CD4-positive, CD25-positive, alpha-beta regulatory T cell (primary cell): ENCODE measurements around the gene AURKA. TPM values are rescaled to one million over a fixed set of nuclear protein-coding genes. Genes with fewer than 3 reads are reported as not detected.
A peak's percentile ranks its signal among the peaks of the same experiment; 100 is the strongest.

ENCODE experiments used
- ATAC-seq, 2 donors: fragments of 150-1000 bp; cut with Tn5 transposase; one replicate each; pipeline ENCODE4 v1.10.0; 2021; ENCODE audit warnings: low read depth in 2 of 2, moderate number of reproducible peaks in 2 of 2, moderate library complexity in 1 of 2
- DNase-seq, 3 donors: peaks; one replicate each; pipeline versions ENCODE4 v3.0.0 to v3.0.0-alpha.2; 2012 to 2022; ENCODE audit warnings: mixed read lengths in 1 of 3
- H3K27ac ChIP-seq: one replicate; pipeline ENCODE4 v1.7.0; 2013; ENCODE audit warnings: mild to moderate bottlenecking, low read length; ENCODE audit not compliant: insufficient read depth, poor library complexity, severe bottlenecking
- H3K27me3 ChIP-seq: one replicate; pipeline ENCODE4 v1.7.0; 2013; ENCODE audit warnings: low read length; ENCODE audit not compliant: control insufficient read depth, insufficient read depth
- H3K36me3 ChIP-seq: one replicate; pipeline ENCODE4 v1.7.0; 2013; ENCODE audit warnings: mild to moderate bottlenecking, low read length, moderate library complexity; ENCODE audit not compliant: control insufficient read depth, insufficient read depth
- H3K4me1 ChIP-seq: 2 replicates; pipeline ENCODE4 v1.7.0; 2013; ENCODE audit warnings: mild to moderate bottlenecking, low read length; ENCODE audit not compliant: insufficient read depth, control insufficient read depth, poor library complexity, severe bottlenecking
- H3K4me3 ChIP-seq: one replicate; pipeline ENCODE4 v1.7.0; 2013; ENCODE audit warnings: low read depth, mild to moderate bottlenecking, low read length, moderate library complexity
- H3K9me3 ChIP-seq, 2 experiments: 1 replicate in 1 of 2; 2 replicates in 1 of 2; pipeline ENCODE4 v1.7.0; 2013; ENCODE audit warnings: low read length in 2 of 2, mild to moderate bottlenecking in 1 of 2, moderate library complexity in 1 of 2; ENCODE audit not compliant: control insufficient read depth in 2 of 2
- H3K27ac Mint-ChIP-seq, 3 donors: one replicate each; pipeline ENCODE4 v1.8.0; 2020 to 2022; ENCODE audit warnings: mild to moderate bottlenecking in 3 of 3, mixed read lengths in 3 of 3, moderate library complexity in 2 of 3
- H3K27me3 Mint-ChIP-seq: one replicate; pipeline ENCODE4 v1.8.0; 2022; ENCODE audit warnings: mild to moderate bottlenecking, mixed read lengths
- H3K36me3 Mint-ChIP-seq: one replicate; pipeline ENCODE4 v1.8.0; 2020; ENCODE audit warnings: mixed read lengths
- H3K4me1 Mint-ChIP-seq, 4 donors: one replicate each; pipeline ENCODE4 v1.8.0; 2020 to 2022; ENCODE audit warnings: mixed read lengths in 4 of 4, mild to moderate bottlenecking in 1 of 4
- H3K4me3 Mint-ChIP-seq, 4 donors: one replicate each; pipeline ENCODE4 v1.8.0; 2020 to 2022; ENCODE audit warnings: mild to moderate bottlenecking in 4 of 4, mixed read lengths in 4 of 4, moderate library complexity in 3 of 4
- H3K9me3 Mint-ChIP-seq, 7 donors: one replicate each; pipeline ENCODE4 v1.8.0; 2020 to 2022; ENCODE audit warnings: mixed read lengths in 7 of 7, mild to moderate bottlenecking in 3 of 7, moderate library complexity in 2 of 7
- polyA plus RNA-seq, 4 donors: library from polyadenylated mRNA; unstranded; fragments of 300-500 nt; fragmentation: Illumina TruSeq; gene quantifications; one replicate each; pipeline ENCODE4 v1.2.3, GENCODE V29; 2021
- total RNA-seq: library from RNA; stranded (reverse); gene quantifications from one replicate; pipeline ENCODE4 v1.2.3, GENCODE V29; 2022

The AURKA gene
- total and polyA plus RNA-seq, 5 donors from 2014 or later, result 2.1 to 4.2 (median 3.6) TPM

DNA sequence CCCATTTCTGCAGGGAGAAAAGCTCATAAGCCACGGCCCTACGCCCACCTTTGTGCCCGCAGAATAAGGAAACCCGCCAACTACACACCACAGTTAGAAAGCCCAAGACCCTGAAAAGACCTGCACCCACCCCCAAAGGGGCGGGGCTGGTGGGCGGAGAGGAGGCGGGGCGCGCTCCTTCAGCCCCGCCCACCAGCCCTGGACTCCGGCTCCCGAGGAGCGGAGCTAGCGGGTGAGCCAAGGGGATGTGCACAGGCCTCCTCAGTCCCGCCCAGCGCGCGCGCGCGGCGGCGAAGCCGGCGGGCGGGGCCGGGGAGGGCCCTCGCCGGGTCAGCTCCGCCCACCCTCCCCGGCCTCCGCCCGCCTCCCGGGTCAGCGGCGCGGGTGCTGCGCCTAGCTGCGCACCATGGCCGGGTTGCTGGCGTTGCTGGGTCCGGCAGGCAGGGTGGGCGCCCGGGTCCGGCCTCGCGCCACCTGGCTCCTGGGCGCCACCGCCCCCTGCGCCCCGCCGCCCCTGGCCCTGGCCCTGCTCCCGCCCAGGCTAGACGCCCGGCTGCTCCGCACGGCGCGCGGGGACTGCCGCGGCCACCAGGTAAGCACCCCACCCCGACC lies 33.3 kb downstream of the AURKA start, which contains the start of gene FAM210B:
FAM210B (plus strand) TSS at position 375 of the 612 bp plus-strand sequence; CDS start at position 407, 32 bp downstream.
- H3K4me3 Mint-ChIP-seq, result peak within 1 kb of the TSS; percentile 89 to 92 (median 90)
- H3K36me3 ChIP-seq, result no peaks in the 10 kb centered on the region
- peak; percentile 97 to 99 for ATAC-seq
- no peaks in the 10 kb centered on the region for H3K36me3 Mint-ChIP-seq
- H3K27me3 ChIP-seq, result no peaks in the 10 kb centered on the region
- H3K27ac ChIP-seq, result peak within 1 kb of the TSS; percentile 41
- no peaks in the 10 kb centered on the region for H3K27me3 Mint-ChIP-seq
- H3K4me1 Mint-ChIP-seq, result peaks cover 5 to 32% (median 20%) of the 10 kb centered on the region in 4 donors
- peak within 1 kb of the TSS; percentile 76 for H3K4me3 ChIP-seq
- peak; percentile 76 to 82 (median 76) for DNase-seq
- no peaks in the 10 kb centered on the region for H3K9me3 ChIP-seq
- H3K9me3 Mint-ChIP-seq, result no peaks in the 10 kb centered on the region
- peak within 1 kb of the TSS; percentile 66 to 82 (median 76) for H3K27ac Mint-ChIP-seq
- H3K4me1 ChIP-seq, result peaks cover 9% of the 10 kb centered on the region

- no peaks in the 10 kb centered on the region for H3K36me3 ChIP-seq
- Mint-ChIP-seq H3K4me3 (peak overlapping the region; percentile 70 to 90 (median 88)), H3K9me3 (no peaks in the 10 kb centered on the region), H3K27me3 (no peaks in the 10 kb centered on the region), H3K36me3 (no peaks in the 10 kb centered on the region), H3K27ac (peak overlapping the region; percentile 10 to 82 (median 69)), H3K4me1 (peaks cover 5 to 32% (median 18%) of the 10 kb centered on the region in 4 donors)
- peaks cover 9% of the 10 kb centered on the region for H3K4me1 ChIP-seq
- H3K27ac ChIP-seq, result peak overlapping the region; percentile 41
- H3K27me3 ChIP-seq, result no peaks in the 10 kb centered on the region
- H3K9me3 ChIP-seq, result no peaks in the 10 kb centered on the region
- peak overlapping the region; percentile 47 for H3K4me3 ChIP-seq
- ATAC-seq (no peak), DNase-seq (no peak)
Observed at GRCh38 chr20:56358070-56358469, 33.9 kb downstream of the AURKA start.

- no peaks in the 10 kb centered on the region for H3K9me3 ChIP-seq
Observed at GRCh38 chr20:56353356-56353755, 38.7 kb downstream of the AURKA start.

DNA sequence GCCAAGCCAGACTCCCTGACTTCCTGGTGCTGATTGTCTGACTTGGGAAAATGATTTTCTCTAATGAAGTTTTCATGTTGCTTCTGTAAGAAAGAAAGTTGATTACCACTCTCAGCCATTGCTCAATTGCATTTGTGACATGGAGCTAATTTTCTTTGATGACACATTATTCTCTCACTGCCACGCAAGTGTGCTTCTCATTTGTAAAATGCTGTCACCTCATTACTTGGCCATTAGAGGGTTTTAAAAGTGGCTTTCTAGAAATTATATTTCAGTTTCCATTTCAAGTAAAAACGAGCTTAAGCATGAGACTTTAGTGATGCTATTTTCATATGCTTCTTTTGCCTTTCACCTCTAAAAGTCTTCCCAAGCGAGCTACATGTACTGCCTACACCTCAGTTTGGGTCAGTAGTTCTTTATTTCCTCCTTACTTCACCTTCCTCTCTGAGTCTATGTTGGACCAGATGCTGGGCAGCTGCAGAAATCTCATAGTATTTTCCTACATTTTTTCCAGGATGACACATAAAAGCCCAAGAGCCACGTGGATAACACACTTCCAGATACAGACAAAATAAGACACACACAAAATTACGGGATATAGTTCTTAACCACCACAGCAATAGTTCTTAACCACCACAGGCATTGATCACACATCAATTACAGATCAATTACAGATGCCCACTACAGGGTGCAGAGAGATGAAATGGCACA lies 39.5 kb downstream of the AURKA start:
- Mint-ChIP-seq H3K36me3 (no peaks in the 10 kb centered on the region), H3K4me3 (peak overlapping the region in 1 of 4 donors; percentile 46), H3K27me3 (peaks cover 11% of the 10 kb centered on the region), H3K4me1 (peaks cover 0 to 8% (median 1%) of the 10 kb centered on the region in 4 donors), H3K27ac (peak overlapping the region in 1 of 3 donors; percentile 10), H3K9me3 (no peaks in the 10 kb centered on the region)
- ATAC-seq, result no peak
- H3K27ac ChIP-seq, result no peak overlapping the region
- H3K4me1 ChIP-seq, result no peaks in the 10 kb centered on the region
- H3K36me3 ChIP-seq, result no peaks in the 10 kb centered on the region
- H3K27me3 ChIP-seq, result peaks cover 2% of the 10 kb centered on the region
- no peak for DNase-seq
- no peak overlapping the region for H3K4me3 ChIP-seq
- H3K9me3 ChIP-seq, result no peaks in the 10 kb centered on the region

More at GRCh38 chr20:56353356-56353755, 38.7 kb downstream of the AURKA start:
- Mint-ChIP-seq H3K27ac (no peak overlapping the region), H3K4me1 (peaks cover 0 to 7% (median 2%) of the 10 kb centered on the region in 4 donors), H3K27me3 (peaks cover 5% of the 10 kb centered on the region), H3K4me3 (no peak overlapping the region), H3K36me3 (no peaks in the 10 kb centered on the region), H3K9me3 (no peaks in the 10 kb centered on the region)
- Histone ChIP-seq H3K36me3 (no peaks in the 10 kb centered on the region), H3K27me3 (peaks cover under 1% of the 10 kb centered on the region), H3K4me3 (no peak overlapping the region), H3K4me1 (no peaks in the 10 kb centered on the region), H3K27ac (no peak overlapping the region)
- DNase-seq (no peak), ATAC-seq (no peak)

- H3K4me3 ChIP-seq, result no peak overlapping the region
- Mint-ChIP-seq H3K9me3 (no peaks in the 10 kb centered on the region), H3K36me3 (no peaks in the 10 kb centered on the region), H3K27me3 (peaks cover 11% of the 10 kb centered on the region), H3K27ac (no peak overlapping the region), H3K4me1 (peaks cover 0 to 8% (median 2%) of the 10 kb centered on the region in 4 donors), H3K4me3 (peak overlapping the region in 1 of 4 donors; percentile 49)
- DNase-seq (no peak), ATAC-seq (no peak)
- no peaks in the 10 kb centered on the region for H3K9me3 ChIP-seq
- no peak overlapping the region for H3K27ac ChIP-seq
- H3K27me3 ChIP-seq, result peaks cover 4% of the 10 kb centered on the region
- no peaks in the 10 kb centered on the region for H3K4me1 ChIP-seq
- no peaks in the 10 kb centered on the region for H3K36me3 ChIP-seq
Observed at GRCh38 chr20:56350842-56351241, 41.2 kb downstream of the AURKA start.

DNA sequence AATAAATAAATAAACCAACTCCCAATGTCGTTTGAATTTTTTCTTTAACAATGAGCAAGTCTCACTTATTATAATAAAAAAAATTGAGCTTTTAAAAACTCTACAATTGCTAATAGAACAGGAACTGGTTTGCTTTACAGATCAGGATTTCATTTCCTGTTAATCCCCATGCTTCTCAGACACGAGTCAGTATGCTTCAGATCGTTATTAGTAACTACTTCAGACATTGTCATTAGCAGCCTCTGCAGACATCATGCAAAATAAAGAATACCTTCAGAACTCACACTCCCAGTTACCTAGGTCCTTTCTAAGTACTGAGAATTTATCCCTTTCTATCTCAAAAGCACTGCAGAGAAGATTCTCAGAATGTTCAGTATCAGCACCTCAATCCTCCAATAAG lies 43.3 kb downstream of the AURKA start:
- peaks cover 4% of the 10 kb centered on the region for H3K4me1 ChIP-seq
- no peaks in the 10 kb centered on the region for H3K36me3 Mint-ChIP-seq
- no peak overlapping the region for H3K4me3 ChIP-seq
- H3K4me1 Mint-ChIP-seq, result peaks cover 0 to 12% (median 2%) of the 10 kb centered on the region in 4 donors
- H3K9me3 Mint-ChIP-seq, result no peaks in the 10 kb centered on the region
- H3K27me3 ChIP-seq, result peaks cover 6% of the 10 kb centered on the region
- no peak for ATAC-seq
- no peak overlapping the region for H3K27ac ChIP-seq
- H3K27ac Mint-ChIP-seq, result no peak overlapping the region
- H3K36me3 ChIP-seq, result no peaks in the 10 kb centered on the region
- no peaks in the 10 kb centered on the region for H3K9me3 ChIP-seq
- no peak for DNase-seq
- H3K4me3 Mint-ChIP-seq, result no peak overlapping the region
- peaks cover 21% of the 10 kb centered on the region for H3K27me3 Mint-ChIP-seq

GRCh38 chr20:56348305-56348693 lies 43.7 kb downstream of the AURKA start:
- Histone ChIP-seq H3K27ac (no peak overlapping the region), H3K4me1 (peaks cover 5% of the 10 kb centered on the region), H3K36me3 (no peaks in the 10 kb centered on the region), H3K4me3 (no peak overlapping the region), H3K27me3 (peaks cover 7% of the 10 kb centered on the region), H3K9me3 (no peaks in the 10 kb centered on the region)
- ATAC-seq (no peak), DNase-seq (no peak)
- Mint-ChIP-seq H3K27ac (no peak overlapping the region), H3K27me3 (peaks cover 21% of the 10 kb centered on the region), H3K9me3 (no peaks in the 10 kb centered on the region), H3K4me1 (peaks cover 0 to 14% (median 3%) of the 10 kb centered on the region in 4 donors), H3K4me3 (no peak overlapping the region), H3K36me3 (no peaks in the 10 kb centered on the region)
